ENCODE data around the gene SCAF1. TPM values are rescaled to one million over a fixed set of nuclear protein-coding genes. Genes with fewer than 3 reads are reported as not detected.
A peak's percentile ranks its signal among the peaks of the same experiment; 100 is the strongest.

The SCAF1 gene
- total and polyA plus RNA-seq, 10 of the 15 experiments (the other 5 are each of a cell fraction or from before 2014, with no cell fraction given) = 0.18 to 77.0 (median 5.3) TPM

- TF ChIP-seq, protein P1, sequence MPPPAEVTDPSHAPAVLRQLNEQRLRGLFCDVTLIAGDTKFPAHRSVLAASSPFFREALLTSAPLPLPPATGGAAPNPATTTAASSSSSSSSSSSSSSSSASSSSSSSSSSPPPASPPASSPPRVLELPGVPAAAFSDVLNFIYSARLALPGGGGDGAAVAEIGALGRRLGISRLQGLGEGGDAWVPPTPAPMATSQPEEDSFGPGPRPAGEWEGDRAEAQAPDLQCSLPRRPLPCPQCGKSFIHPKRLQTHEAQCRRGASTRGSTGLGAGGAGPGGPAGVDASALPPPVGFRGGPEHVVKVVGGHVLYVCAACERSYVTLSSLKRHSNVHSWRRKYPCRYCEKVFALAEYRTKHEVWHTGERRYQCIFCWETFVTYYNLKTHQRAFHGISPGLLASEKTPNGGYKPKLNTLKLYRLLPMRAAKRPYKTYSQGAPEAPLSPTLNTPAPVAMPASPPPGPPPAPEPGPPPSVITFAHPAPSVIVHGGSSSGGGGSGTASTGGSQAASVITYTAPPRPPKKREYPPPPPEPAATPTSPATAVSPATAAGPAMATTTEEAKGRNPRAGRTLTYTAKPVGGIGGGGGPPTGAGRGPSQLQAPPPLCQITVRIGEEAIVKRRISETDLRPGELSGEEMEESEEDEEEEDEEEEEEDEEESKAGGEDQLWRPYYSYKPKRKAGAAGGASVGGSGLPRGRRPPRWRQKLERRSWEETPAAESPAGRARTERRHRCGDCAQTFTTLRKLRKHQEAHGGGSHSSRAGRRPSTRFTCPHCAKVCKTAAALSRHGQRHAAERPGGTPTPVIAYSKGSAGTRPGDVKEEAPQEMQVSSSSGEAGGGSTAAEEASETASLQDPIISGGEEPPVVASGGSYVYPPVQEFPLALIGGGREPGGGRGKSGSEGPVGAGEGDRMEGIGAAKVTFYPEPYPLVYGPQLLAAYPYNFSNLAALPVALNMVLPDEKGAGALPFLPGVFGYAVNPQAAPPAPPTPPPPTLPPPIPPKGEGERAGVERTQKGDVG (CRISPR knock-in tag; IDR thresholded peaks at IDR 0.05) = no peak
- TF ChIP-seq MYB (IDR thresholded peaks at IDR 0.05; ENCODE audit: borderline replicate concordance, low read depth, low read length) (no peak), RELB (IDR thresholded peaks at IDR 0.05; ENCODE audit: low read depth) (no peak; the same call in 1 of the 2 replicates), IKZF1 (conservative IDR thresholded peaks at IDR 0.05) (0 out of 2 replicates have a peak, but pooled peaks have one; percentile 31), CTCF (IDR thresholded peaks at IDR 0.05 in 2 of 3, conservative IDR thresholded peaks at IDR 0.05 in 1 of 3; ENCODE audit: control insufficient read depth in 2 of 3, extremely low read depth in 1 of 3, insufficient read depth in 1 of 3, low read depth in 3 of 3, low read length in 3 of 3) (peak; percentile 83 to 99 (median 98)), RUNX3 (IDR thresholded peaks at IDR 0.05; ENCODE audit: low read length) (no peak; the same call in 1 of the 2 replicates), EZH2 (IDR thresholded peaks at IDR 0.05; ENCODE audit: borderline replicate concordance, control insufficient read depth, low read depth, low read length) (no peak), YY1 (IDR thresholded peaks at IDR 0.05; ENCODE audit: low read depth, low read length) (peak; percentile 70; the same call in 1 of the 2 replicates), ZBTB11 (CRISPR knock-in tag; IDR thresholded peaks at IDR 0.05) (no peak), EP300 (IDR thresholded peaks at IDR 0.05; ENCODE audit: borderline replicate concordance in 1 of 2, control insufficient read depth in 1 of 2, low read depth in 2 of 2, low read length in 2 of 2) (no peak), CBX3 (IDR thresholded peaks at IDR 0.05; ENCODE audit: borderline replicate concordance, low read depth) (no peak), EGR1 (IDR thresholded peaks at IDR 0.05; ENCODE audit: borderline replicate concordance in 1 of 2, low read depth in 2 of 2, low read length in 2 of 2) (peak in 1 of 2 experiments; percentile 48; a peak in 1 of 3 replicates), PAX5 (IDR thresholded peaks at IDR 0.05; ENCODE audit: borderline replicate concordance, low read depth, low read length) (peak; percentile 58; the same call in 1 of the 2 replicates), NRF1 (conservative IDR thresholded peaks at IDR 0.05; ENCODE audit: low read depth, low read length) (no peak), HDGF (IDR thresholded peaks at IDR 0.05) (0 out of 2 replicates have a peak, but pooled peaks have one; percentile 58)
- TF ChIP-seq, protein P2, sequence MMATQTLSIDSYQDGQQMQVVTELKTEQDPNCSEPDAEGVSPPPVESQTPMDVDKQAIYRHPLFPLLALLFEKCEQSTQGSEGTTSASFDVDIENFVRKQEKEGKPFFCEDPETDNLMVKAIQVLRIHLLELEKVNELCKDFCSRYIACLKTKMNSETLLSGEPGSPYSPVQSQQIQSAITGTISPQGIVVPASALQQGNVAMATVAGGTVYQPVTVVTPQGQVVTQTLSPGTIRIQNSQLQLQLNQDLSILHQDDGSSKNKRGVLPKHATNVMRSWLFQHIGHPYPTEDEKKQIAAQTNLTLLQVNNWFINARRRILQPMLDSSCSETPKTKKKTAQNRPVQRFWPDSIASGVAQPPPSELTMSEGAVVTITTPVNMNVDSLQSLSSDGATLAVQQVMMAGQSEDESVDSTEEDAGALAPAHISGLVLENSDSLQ (IDR thresholded peaks at IDR 0.05) = peak; percentile 95
Measured at GRCh38 chr19:49672131-49672919, 30.3 kb downstream of the SCAF1 start (continued).
